Stimulated activated CD4-positive, alpha-beta T cell treated with anti-CD3 and anti-CD28 coated beads, Interleukin-15, amount 100 ng/mL, for 48 hours (primary cell): ENCODE measurements around the gene GNAI2.

ENCODE experiments used
- DNase-seq, 2 donors: peaks; one replicate each; pipeline ENCODE4 v3.0.0-alpha.2; 2020; ENCODE audit warnings: low read depth in 2 of 2

GNAI2 gene

DNA sequence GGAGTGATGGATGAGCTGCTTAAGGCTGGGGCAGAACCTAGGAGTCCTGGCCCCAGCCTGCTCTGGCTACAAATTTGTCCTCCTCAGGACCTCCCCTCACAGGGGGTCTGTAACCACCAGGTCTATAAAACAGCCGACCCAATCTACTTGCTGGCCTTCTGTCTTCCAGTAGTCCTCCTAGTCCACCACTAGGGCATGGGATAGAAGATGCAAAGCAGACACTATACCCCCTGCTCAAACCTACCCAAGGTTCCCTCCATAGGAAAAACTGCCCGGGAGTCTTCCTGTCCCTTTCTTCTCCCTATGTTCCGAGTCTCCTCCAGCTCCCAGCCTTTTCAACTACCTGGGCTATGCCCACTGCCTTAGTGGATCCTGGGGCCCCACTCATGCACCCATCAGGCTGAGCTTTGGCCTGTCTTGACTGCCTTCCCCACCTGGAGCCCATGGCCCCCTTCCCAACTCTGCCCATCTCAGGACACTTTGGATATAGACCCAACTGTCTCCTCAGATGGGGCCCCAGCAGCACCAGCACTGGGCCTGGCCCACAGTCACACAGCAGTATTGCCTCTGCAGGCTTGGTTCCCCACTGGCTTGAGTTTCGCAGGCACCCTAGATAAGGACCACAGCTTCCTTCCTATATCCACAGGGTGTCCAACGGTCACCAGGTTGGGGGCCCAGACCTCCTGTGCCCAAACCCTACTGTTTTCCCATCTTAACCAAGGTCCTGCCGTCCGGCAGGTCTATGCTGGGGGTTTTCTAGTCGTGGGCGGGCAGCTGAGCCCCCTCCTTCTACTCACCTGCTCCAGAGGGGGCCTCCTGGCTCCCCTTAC lies 62.1 kb downstream of the GNAI2 start:
- DNase-seq = no peak

DNA sequence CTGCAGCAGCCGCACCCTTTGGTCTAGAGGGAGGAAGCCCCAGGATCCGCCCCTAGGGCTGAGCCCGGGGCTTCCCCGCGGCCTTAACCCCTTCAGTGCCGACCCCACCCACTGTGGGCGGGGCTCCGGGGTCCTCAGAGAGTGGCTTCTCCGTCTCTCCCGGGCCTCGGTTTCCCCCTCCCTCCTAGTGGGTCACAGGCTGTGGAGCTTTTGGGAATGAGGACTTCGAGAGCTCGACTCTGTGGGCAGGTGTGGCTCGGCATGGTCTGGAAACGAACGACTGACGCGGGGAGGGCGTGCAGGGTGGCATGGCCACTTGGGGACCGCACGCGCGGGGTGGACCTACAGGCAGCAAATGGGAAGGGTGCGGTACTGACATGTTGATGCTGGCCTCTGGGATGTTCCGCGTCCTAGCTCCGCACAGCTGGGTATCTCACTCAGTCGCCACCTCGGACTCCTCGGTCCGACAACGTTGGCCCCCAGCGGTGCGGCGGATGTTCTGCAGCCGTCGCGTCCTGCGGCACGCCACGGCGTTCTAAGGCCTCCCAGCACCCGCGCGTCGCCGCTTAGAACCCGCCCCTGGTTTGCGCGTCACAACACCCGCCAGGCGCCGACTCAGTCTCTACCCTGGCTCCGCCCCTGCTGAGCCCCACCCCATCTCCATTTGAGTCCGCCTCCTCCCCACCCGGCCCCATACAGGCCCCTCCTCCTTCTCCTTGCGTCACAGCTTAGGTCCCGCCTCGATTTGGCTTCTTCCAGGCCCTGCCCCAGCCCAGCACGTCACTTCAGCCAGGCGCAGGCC lies 63.0 kb downstream of the GNAI2 start, which contains the start of the genes HYAL3 and NAA80:
TSS of gene HYAL3 (minus strand) at position 570 of the 802 bp plus-strand sequence. CDS start 3,803 bp downstream, outside the sequence.
TSS of gene NAA80 (minus strand) at position 570 of the 802 bp plus-strand sequence. CDS start 1,942 bp downstream, outside the sequence.
- peak; percentile 99 to 100 for DNase-seq

DNA sequence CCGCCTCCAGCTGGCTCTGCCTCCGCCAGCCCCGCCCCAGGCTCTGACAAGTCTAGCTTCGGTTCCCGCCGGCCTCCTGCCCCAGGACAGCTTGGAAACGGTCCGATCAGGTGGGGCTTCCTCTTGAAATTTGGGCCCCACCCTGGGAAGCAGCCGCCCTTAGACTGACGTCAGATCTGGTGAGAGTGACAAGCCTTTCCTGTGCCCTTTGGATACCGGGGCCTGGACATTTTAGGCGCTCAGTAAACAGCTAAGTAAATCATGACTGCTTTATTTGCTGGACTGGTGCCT lies 63.6 kb downstream of the GNAI2 start:
- no peak for DNase-seq

GRCh38 chr3:50299929-50300680 lies 64.1 kb downstream of the GNAI2 start:
- DNase-seq = no peak

- DNase-seq = no peak
Observed at GRCh38 chr3:50300681-50301254, 64.8 kb downstream of the GNAI2 start.

DNA sequence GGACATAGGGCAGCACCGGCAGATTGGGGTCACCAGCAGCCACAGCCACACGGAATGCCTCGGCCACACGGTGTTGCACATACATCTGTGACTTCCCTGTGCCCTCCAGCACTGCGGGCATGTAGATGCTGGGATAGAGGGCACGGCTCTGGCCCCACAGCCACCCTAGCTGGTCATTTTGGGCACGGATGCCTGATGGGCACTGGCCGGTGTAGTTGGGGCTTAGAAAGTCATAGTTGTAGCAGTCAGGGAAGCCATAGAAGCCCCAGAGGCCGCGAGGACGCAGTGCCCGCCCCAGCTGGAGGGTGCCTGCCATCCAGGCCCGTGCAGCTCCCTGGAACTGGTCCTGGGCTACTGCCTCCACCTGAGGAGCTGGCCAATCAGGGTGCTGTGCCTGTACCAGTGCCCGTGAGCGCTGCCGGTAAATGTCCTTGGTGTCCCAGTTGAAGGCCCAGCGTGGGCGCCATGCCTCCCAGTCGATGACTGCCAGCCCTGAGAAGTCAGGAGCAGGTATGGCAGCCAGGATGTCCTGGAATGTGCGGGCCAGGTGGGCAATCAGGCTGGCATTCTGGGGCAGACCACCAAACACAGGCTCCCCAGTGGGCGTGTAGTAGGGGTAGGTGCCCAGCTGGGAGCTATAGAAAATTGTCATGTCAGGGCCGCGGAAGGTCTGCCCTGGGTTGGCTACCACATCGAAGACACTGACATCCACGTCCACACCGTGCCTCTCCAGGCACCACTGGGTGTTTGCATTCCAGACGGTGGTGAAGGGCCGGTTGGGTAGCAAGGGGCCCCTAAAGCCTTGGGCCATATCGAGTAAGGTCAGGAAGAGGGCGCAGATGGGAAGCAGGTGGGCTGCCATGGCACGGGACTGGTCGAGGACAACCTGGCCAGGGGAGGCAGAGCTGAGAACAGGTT lies 66.3 kb downstream of the GNAI2 start:
- no peak for DNase-seq

DNA sequence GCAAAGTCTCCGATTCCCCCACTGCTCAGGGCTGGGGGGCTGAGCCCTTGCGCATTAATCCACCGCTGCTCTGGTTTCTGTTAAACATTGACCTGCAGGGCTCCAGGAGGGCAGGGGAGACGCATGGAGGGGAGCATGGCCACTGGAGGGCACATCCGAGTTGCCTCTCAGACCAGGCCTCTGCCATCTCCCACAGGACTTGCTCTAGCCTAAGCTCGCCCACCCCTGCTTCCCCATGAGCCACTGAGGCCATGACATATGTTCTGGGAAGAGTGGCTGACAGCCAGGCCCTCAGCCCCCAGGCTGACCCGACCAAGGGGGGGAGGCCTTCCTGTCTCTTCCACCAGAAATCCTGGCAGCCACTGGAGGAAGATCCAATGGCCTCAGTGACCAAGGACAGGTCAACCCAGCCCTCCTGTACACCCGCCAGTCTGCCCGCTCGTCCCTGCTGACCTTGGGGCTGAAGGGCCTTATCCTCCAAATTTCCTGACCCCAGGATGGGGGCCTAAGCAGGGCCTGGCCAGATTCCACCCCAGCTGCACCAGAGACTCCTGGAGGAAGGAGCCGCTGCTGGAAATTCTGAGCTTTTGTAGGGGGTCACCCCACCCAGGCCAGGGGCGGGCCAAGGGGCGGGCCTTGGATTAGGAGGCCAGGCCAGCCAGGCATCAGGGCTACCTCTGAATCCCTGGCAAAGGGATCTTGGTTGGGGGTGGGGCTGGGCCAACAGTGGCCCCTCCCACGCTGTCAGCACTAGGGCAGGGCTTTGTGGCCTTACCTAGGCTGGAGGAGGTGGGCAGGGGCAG lies 67.2 kb downstream of the GNAI2 start, which contains the start of gene HYAL1:
TSS of gene HYAL1 (minus strand) at position 562 of the 803 bp plus-strand sequence. CDS start 618 bp downstream, outside the sequence.
- no peak for DNase-seq

- no peak for DNase-seq
Observed at GRCh38 chr3:50304601-50305000, 68.6 kb downstream of the GNAI2 start.
